Chondrocyte (in vitro differentiated cells): Measurements from ENCODE around the gene TUBE1. TPM values are rescaled to one million over a fixed set of nuclear protein-coding genes. Genes with fewer than 3 reads are reported as not detected.

Experiments
- DNase-seq: peaks from one replicate; pipeline ENCODE4 v3.0.0; 2021; ENCODE audit warnings: mixed read lengths, low spot score
- H3K27ac Mint-ChIP-seq: one replicate; pipeline ENCODE4 v1.8.0; 2021; ENCODE audit warnings: mild to moderate bottlenecking, moderate library complexity, mixed read lengths; ENCODE audit not compliant: unreplicated experiment
- H3K27me3 Mint-ChIP-seq: 2 replicates; pipeline ENCODE4 v1.8.0; 2021; ENCODE audit warnings: low read depth, mixed read lengths
- H3K36me3 Mint-ChIP-seq: 2 replicates; pipeline ENCODE4 v1.8.0; 2021; ENCODE audit warnings: low read depth, mixed read lengths
- H3K4me1 Mint-ChIP-seq: 2 replicates; pipeline ENCODE4 v1.8.0; 2021; ENCODE audit warnings: low read depth, mild to moderate bottlenecking, mixed read lengths
- H3K4me3 Mint-ChIP-seq: one replicate; pipeline ENCODE4 v1.8.0; 2021; ENCODE audit warnings: mild to moderate bottlenecking, moderate library complexity, mixed read lengths; ENCODE audit not compliant: unreplicated experiment
- H3K9me3 Mint-ChIP-seq: 2 replicates; pipeline ENCODE4 v1.8.0; 2021; ENCODE audit warnings: low read depth, mixed read lengths
- total RNA-seq: library from RNA; stranded (reverse); gene quantifications from 3 replicates; pipeline ENCODE4 v1.2.1, GENCODE V29; 2021
- TF ChIP-seq, protein P1 (sequence below): fragments of 200-600 bp; sonication (generic); IDR thresholded peaks from 2 replicates; pipeline ENCODE4 v1.5.0; 2021; ENCODE audit warnings: antibody characterized with exemption, mild to moderate bottlenecking, moderate library complexity

Gene TUBE1
- total RNA-seq, 1 donor from 2014 or later, result 23.9 TPM

DNA sequence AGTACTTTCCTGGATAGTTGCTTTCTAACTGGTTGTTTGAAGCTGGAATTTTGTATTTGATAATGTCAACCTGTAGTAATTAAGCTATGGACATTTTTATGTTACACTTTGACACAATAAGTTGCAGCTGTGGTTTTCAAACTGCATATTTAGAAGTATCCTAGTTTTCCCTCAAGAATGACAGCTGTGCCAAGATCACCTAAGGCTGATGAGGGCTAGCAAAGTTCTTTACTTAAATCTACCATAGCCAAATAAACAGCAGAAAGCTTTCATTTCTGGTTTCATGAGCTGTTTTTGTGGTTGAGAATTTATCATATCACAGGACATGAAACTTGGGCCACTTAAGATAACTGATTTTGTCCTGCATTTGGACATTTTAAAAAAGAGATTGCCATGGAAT is 30.8 kb upstream of the TUBE1 start:
- Mint-ChIP-seq H3K4me3 (no peak overlapping the region), H3K36me3 (peaks cover 30% of the 10 kb centered on the region), H3K27ac (no peak overlapping the region), H3K27me3 (no peaks in the 10 kb centered on the region), H3K4me1 (peaks cover 7% of the 10 kb centered on the region), H3K9me3 (no peaks in the 10 kb centered on the region)
- TF ChIP-seq, protein P1, sequence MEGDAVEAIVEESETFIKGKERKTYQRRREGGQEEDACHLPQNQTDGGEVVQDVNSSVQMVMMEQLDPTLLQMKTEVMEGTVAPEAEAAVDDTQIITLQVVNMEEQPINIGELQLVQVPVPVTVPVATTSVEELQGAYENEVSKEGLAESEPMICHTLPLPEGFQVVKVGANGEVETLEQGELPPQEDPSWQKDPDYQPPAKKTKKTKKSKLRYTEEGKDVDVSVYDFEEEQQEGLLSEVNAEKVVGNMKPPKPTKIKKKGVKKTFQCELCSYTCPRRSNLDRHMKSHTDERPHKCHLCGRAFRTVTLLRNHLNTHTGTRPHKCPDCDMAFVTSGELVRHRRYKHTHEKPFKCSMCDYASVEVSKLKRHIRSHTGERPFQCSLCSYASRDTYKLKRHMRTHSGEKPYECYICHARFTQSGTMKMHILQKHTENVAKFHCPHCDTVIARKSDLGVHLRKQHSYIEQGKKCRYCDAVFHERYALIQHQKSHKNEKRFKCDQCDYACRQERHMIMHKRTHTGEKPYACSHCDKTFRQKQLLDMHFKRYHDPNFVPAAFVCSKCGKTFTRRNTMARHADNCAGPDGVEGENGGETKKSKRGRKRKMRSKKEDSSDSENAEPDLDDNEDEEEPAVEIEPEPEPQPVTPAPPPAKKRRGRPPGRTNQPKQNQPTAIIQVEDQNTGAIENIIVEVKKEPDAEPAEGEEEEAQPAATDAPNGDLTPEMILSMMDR, result no peak
- no peak for DNase-seq

DNA sequence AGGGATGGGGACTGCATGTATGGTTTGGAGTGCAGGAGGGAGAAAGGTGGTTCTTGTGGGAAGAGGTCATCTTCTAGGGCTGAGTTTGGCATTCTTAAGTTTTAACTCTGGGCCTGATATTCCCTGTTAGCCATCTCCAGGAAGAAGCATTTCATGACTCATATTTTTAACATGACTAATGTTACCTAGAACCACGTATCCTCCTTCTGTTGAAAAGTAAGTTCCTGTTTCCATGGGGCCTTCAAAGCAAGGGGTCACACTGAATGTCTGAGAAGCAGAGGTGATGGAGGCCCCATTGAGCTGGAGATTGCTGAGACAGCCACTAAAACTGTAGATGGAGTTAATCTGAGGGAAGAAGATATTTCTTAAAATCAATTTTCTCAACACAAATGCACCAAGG is 30.3 kb upstream of the TUBE1 start:
- H3K27ac Mint-ChIP-seq, result no peak overlapping the region
- TF ChIP-seq, protein P1, result no peak
- no peak for DNase-seq
- peaks cover 7% of the 10 kb centered on the region for H3K4me1 Mint-ChIP-seq
- no peaks in the 10 kb centered on the region for H3K27me3 Mint-ChIP-seq
- H3K36me3 Mint-ChIP-seq, result peaks cover 31% of the 10 kb centered on the region
- no peaks in the 10 kb centered on the region for H3K9me3 Mint-ChIP-seq
- H3K4me3 Mint-ChIP-seq, result no peak overlapping the region

DNA sequence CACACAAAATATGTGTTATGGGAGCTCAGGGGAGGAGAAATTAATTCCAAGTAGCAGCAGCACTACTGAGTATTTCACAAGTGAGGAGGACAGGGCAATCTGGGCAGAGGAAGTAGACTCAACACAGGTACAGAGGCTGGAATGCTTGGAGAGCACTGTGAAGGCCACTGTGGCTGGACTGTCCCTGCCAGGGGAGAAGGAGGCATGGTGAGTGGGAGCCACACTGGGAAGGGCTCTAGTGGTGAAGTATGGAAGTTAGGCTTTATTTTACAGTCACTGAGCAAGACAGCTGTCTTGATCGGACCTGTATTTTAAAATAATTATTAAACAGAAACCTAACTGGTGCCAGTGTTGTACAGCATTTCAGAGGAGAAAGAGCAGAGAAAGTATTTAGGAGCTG is 28.9 kb upstream of the TUBE1 start:
- H3K4me3 Mint-ChIP-seq, result no peak overlapping the region
- H3K9me3 Mint-ChIP-seq, result no peaks in the 10 kb centered on the region
- TF ChIP-seq, protein P1, result no peak
- peaks cover 39% of the 10 kb centered on the region for H3K36me3 Mint-ChIP-seq
- H3K4me1 Mint-ChIP-seq, result peaks cover 7% of the 10 kb centered on the region
- H3K27me3 Mint-ChIP-seq, result no peaks in the 10 kb centered on the region
- no peak for DNase-seq
- no peak overlapping the region for H3K27ac Mint-ChIP-seq

DNA sequence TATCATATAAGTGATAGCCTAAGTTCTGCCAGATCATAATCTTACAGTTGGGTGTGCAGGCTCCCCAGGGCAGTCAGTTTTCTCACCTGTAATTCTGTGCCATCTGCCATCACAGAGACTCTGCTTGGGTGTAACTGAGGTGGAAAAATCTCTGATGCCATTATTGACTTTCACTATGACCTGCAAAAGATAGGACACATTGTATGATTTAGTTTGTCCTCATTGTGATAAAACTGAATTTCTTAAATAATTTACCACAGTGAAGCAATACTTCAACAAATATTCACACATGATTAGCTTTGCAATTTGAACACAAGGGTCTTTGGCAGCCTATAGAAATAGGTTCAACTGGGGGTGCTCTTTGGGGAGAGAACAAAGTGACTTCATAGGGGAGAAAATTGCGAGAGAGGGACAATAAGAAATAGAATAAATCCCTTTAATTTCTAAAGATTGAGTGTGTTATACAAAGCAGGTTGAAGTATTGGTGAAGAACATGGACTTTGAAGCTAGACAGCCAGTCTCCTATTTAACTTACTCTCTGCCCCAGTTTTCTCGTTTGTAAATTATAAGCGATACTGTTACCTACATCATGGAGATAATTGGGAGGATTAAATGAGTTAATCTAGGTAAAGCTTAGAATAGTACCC is 27.4 kb upstream of the TUBE1 start:
- no peak for DNase-seq
- Mint-ChIP-seq H3K4me3 (no peak overlapping the region), H3K27me3 (no peaks in the 10 kb centered on the region), H3K4me1 (peaks cover 7% of the 10 kb centered on the region), H3K9me3 (no peaks in the 10 kb centered on the region), H3K27ac (no peak overlapping the region), H3K36me3 (peaks cover 35% of the 10 kb centered on the region)
- TF ChIP-seq, protein P1, result no peak

DNA sequence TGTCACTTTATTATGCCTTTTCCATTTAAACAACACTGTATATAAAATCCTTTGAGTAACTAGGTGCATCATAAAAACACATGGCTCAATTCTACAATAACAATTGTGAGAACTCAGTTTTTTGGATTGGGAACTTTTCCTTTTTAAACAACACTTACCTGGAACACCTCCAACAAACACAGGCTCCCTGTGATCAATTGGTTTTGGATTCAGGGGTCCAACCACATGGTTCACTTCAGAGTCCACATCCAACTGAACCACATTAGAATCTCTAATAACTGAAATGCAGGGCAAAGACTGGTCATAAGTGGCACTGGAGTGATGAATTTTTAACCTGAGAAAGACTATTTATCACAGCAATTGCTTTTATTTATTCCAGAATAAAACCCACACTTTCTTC is 26.6 kb upstream of the TUBE1 start:
- Mint-ChIP-seq H3K27ac (no peak overlapping the region), H3K4me1 (peaks cover 10% of the 10 kb centered on the region), H3K27me3 (no peaks in the 10 kb centered on the region), H3K4me3 (no peak overlapping the region), H3K36me3 (peaks cover 35% of the 10 kb centered on the region), H3K9me3 (no peaks in the 10 kb centered on the region)
- TF ChIP-seq, protein P1, result no peak
- DNase-seq, result no peak
